A673 (cell line): Measurements from ENCODE around the gene CNTNAP4.

ENCODE experiments used
- EZH2 ChIP-seq: fragments of 200-600 bp; sonication (generic); IDR thresholded peaks from 2 replicates; pipeline ENCODE4 v1.6.1; 2017; ENCODE audit warnings: borderline replicate concordance, low read depth, mild to moderate bottlenecking, mixed read lengths, antibody characterized with exemption, low read length; ENCODE audit not compliant: poor library complexity, severe bottlenecking
- TF ChIP-seq, protein P1 (sequence below): fragments of 300-800, 200-600 bp; sonication (generic); conservative IDR thresholded peaks from 2 replicates; pipeline ENCODE4 v1.5.1; 2017; ENCODE audit warnings: low read depth, mild to moderate bottlenecking, antibody characterized with exemption, low read length, moderate library complexity, mixed read lengths

DNA sequence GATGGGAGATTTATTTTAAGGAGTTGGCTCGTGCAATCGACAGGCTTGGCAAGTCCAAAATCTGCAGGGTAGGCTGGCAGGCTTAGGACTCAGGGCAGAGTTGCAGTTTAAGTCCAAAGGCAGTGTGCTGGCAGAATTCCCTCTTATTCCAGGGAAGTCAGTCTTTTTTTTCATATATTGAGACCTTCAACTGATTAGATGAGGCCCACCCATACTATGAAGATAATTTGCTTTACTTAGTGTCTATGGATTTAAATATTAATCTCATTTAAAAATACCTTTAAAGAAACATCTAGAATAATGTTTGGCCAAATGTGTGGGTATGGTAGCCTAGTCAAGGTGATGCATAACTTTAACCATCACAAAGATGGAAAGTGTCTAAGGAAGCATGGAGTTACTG, 99.8 kb downstream of the CNTNAP4 start:
- TF ChIP-seq, protein P1, sequence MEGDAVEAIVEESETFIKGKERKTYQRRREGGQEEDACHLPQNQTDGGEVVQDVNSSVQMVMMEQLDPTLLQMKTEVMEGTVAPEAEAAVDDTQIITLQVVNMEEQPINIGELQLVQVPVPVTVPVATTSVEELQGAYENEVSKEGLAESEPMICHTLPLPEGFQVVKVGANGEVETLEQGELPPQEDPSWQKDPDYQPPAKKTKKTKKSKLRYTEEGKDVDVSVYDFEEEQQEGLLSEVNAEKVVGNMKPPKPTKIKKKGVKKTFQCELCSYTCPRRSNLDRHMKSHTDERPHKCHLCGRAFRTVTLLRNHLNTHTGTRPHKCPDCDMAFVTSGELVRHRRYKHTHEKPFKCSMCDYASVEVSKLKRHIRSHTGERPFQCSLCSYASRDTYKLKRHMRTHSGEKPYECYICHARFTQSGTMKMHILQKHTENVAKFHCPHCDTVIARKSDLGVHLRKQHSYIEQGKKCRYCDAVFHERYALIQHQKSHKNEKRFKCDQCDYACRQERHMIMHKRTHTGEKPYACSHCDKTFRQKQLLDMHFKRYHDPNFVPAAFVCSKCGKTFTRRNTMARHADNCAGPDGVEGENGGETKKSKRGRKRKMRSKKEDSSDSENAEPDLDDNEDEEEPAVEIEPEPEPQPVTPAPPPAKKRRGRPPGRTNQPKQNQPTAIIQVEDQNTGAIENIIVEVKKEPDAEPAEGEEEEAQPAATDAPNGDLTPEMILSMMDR: no peak
- no peak for TF ChIP-seq EZH2
